ENCODE measurements around the gene CES3. TPM values are rescaled to one million over a fixed set of nuclear protein-coding genes. Genes with fewer than 3 reads are reported as not detected.

The CES3 gene
- polyA plus RNA-seq, 2 of the 4 experiments (the other 2 are of a cell fraction), result 2.1 to 3.8 TPM

GRCh38 chr16:66961914-66962313 is 848 bp downstream of the CES3 start:
- ChIA-PET CTCF (interaction anchor here (0.8 to 15.9 kb wide), 18 partner anchors 9 to 320 kb away, joined by 3 to 216 read pairs (median 6); no protein-coding TSS in a partner anchor), POLR2A (interaction anchor here (0.5 kb wide), 1 partner anchor 928 kb away, joined by 6 read pairs; no protein-coding TSS in a partner anchor)
- TF ChIP-seq HOXB13 (CRISPR knock-in tag; IDR thresholded peaks at IDR 0.05; ENCODE audit: low read depth) (no peak), ZFP36 (IDR thresholded peaks at IDR 0.05; ENCODE audit: borderline replicate concordance, partially characterized antibody) (no peak), JUNB (IDR thresholded peaks at IDR 0.05) (no peak), KDM5A (IDR thresholded peaks at IDR 0.05) (no peak), NPAS2 (CRISPR knock-in tag; IDR thresholded peaks at IDR 0.05; ENCODE audit: borderline replicate concordance) (no peak), GATA3 (IDR thresholded peaks at IDR 0.05; ENCODE audit: borderline replicate concordance) (no peak), FOSL2 (IDR thresholded peaks at IDR 0.05) (no peak), FOSL2 (CRISPR knock-in tag; IDR thresholded peaks at IDR 0.05) (no peak), MAX (IDR thresholded peaks at IDR 0.05) (no peak)
- TF ChIP-seq, protein P1, sequence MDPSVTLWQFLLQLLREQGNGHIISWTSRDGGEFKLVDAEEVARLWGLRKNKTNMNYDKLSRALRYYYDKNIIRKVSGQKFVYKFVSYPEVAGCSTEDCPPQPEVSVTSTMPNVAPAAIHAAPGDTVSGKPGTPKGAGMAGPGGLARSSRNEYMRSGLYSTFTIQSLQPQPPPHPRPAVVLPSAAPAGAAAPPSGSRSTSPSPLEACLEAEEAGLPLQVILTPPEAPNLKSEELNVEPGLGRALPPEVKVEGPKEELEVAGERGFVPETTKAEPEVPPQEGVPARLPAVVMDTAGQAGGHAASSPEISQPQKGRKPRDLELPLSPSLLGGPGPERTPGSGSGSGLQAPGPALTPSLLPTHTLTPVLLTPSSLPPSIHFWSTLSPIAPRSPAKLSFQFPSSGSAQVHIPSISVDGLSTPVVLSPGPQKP (IDR thresholded peaks at IDR 0.05; ENCODE audit: low read depth, low read length), result no peak
- no peak for FAIRE-seq
- H3K4me3 ChIP-seq, result no peak overlapping the region
- H3K4me1 ChIP-seq, result no peaks in the 10 kb centered on the region
- no peak for DNase-seq (ENCODE audit: low read depth in 1 of 2, low spot score in 1 of 2)
- 83% methylated on average over 5 of the region's 5 CpGs for WGBS (ENCODE audit: missing lambda C conversion rate)
- no peaks in the 10 kb centered on the region for H3K9me3 ChIP-seq
- peak overlapping the region; percentile 70 for H3K4me2 ChIP-seq
- ATAC-seq, result no peak
- no peak overlapping the region for H3K27ac ChIP-seq

DNA sequence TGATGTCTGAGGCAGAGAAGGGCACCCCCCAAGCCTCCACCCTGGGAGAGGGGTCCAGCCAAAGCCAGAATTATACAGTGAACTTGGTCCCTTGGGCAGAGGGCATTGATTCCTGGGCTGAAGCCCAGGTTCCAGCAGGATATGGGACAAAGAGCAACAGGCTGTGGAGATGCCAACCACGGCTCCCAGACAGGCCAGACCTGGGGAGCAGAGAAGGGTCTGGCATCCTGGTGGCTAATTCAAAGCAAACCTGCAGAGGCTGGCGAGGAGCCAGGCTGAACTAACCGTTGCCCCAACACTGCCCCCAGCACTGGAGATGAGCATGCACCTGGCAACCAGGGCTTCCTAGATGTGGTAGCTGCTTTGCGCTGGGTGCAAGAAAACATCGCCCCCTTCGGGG is 3.0 kb downstream of the CES3 start:
- Histone ChIP-seq H3K4me2 (no peak overlapping the region), H3K27ac (no peak overlapping the region), H3K4me1 (no peaks in the 10 kb centered on the region), H3K4me3 (no peak overlapping the region), H3K9me3 (no peaks in the 10 kb centered on the region)
- POLR2A ChIA-PET, result interaction anchor here (1.0 kb wide), 1 partner anchor 12 kb away, joined by 3 read pairs; no protein-coding TSS in a partner anchor
- CTCF ChIA-PET, result interaction anchor here (0.5 to 15.9 kb wide), 13 partner anchors 10 to 436 kb away, joined by 3 to 216 read pairs (median 5); partner anchors contain the start of genes FBXL8 and TRADD
- TF ChIP-seq HDAC2 (IDR thresholded peaks at IDR 0.05), result no peak
- TF ChIP-seq, protein P2, sequence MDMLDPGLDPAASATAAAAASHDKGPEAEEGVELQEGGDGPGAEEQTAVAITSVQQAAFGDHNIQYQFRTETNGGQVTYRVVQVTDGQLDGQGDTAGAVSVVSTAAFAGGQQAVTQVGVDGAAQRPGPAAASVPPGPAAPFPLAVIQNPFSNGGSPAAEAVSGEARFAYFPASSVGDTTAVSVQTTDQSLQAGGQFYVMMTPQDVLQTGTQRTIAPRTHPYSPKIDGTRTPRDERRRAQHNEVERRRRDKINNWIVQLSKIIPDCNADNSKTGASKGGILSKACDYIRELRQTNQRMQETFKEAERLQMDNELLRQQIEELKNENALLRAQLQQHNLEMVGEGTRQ (IDR thresholded peaks at IDR 0.05), result no peak
- TF ChIP-seq PBX3 (IDR thresholded peaks at IDR 0.05), result no peak
- no peak for TF ChIP-seq ZC3H11A (IDR thresholded peaks at IDR 0.05)
- TF ChIP-seq HOXB5 (CRISPR knock-in tag; IDR thresholded peaks at IDR 0.05), result no peak
- no peak for TF ChIP-seq GATA3 (IDR thresholded peaks at IDR 0.05; ENCODE audit: borderline replicate concordance)
- no peak for TF ChIP-seq CHD2 (IDR thresholded peaks at IDR 0.05; ENCODE audit: low read length, partially characterized antibody)
- TF ChIP-seq NR3C1 (IDR thresholded peaks at IDR 0.05), result no peak
- no peak for TF ChIP-seq RNF2 (IDR thresholded peaks at IDR 0.05; ENCODE audit: borderline replicate concordance, low read depth)
- no peak for FAIRE-seq
- WGBS (ENCODE audit: missing lambda C conversion rate), result 47% methylated on average over 3 of the region's 6 CpGs
- no peak for DNase-seq (ENCODE audit: low read depth in 1 of 2, low spot score in 1 of 2)
- no peak for ATAC-seq

GRCh38 chr16:66968847-66969246 is 7.8 kb downstream of the CES3 start:
- no peak for DNase-seq (ENCODE audit: low read depth in 1 of 2, low spot score in 1 of 2)
- WGBS (ENCODE audit: missing lambda C conversion rate), result 87% methylated on average over 5 of the region's 5 CpGs
- no peak for FAIRE-seq
- no peaks in the 10 kb centered on the region for H3K9me3 ChIP-seq
- ATAC-seq, result no peak
- no peak overlapping the region for H3K4me2 ChIP-seq
- TF ChIP-seq FOSL2 (IDR thresholded peaks at IDR 0.05) (no peak), FOSL2 (CRISPR knock-in tag; IDR thresholded peaks at IDR 0.05) (no peak), ZSCAN20 (CRISPR knock-in tag; IDR thresholded peaks at IDR 0.05) (no peak)
- TF ChIP-seq, protein P3, sequence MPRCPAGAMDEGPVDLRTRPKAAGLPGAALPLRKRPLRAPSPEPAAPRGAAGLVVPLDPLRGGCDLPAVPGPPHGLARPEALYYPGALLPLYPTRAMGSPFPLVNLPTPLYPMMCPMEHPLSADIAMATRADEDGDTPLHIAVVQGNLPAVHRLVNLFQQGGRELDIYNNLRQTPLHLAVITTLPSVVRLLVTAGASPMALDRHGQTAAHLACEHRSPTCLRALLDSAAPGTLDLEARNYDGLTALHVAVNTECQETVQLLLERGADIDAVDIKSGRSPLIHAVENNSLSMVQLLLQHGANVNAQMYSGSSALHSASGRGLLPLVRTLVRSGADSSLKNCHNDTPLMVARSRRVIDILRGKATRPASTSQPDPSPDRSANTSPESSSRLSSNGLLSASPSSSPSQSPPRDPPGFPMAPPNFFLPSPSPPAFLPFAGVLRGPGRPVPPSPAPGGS (IDR thresholded peaks at IDR 0.05), result no peak
- CTCF ChIA-PET, result interaction anchor here (0.7 to 15.9 kb wide), 7 partner anchors 6 to 216 kb away, joined by 3 to 216 read pairs (median 65); partner anchors contain the start of genes B3GNT9, CES3, FBXL8 and TRADD
- POLR2A ChIA-PET, result no interaction called here
- H3K4me1 ChIP-seq, result peaks cover 13% of the 10 kb centered on the region
- no peak overlapping the region for H3K4me3 ChIP-seq
- no peak overlapping the region for H3K27ac ChIP-seq
